Stimulated activated CD4-positive, alpha-beta T cell treated with anti-CD3 and anti-CD28 coated beads, Interleukin-2, amount 100 ng/mL, for 24 hours (primary cell): ENCODE results near the gene BTBD19.
A peak's percentile ranks its signal among the peaks of the same experiment; 100 is the strongest.
"Not testable (repeated sequence)": the region's sequence is repeated elsewhere in the genome, so short reads cannot be mapped to it uniquely, and the experiment has no call there.

Source experiments
- DNase-seq, 2 donors: peaks; one replicate each; pipeline ENCODE4 v3.0.0-alpha.2; 2020

The BTBD19 gene

GRCh38 chr1:44810101-44810761 lies 1.9 kb downstream of the BTBD19 start:
- peak; percentile 52 to 57 for DNase-seq

DNA sequence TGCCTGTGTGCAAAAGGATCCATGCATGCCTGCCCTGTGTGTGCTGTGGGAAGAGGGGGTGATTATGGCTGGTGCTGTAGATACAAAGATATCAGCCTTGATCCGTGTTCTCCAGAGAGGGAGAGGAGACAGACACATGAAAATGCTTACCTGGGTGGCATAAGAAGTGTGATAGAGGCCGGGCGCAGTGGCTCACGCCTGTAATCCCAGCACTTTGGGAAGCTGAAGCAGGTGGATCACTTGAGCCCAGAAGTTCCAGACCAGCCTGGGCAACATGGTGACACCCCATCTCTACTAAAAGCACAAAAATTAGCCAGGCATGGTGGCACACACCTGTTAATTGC lies 2.4 kb downstream of the BTBD19 start:
- DNase-seq: not testable (repeated sequence)

DNA sequence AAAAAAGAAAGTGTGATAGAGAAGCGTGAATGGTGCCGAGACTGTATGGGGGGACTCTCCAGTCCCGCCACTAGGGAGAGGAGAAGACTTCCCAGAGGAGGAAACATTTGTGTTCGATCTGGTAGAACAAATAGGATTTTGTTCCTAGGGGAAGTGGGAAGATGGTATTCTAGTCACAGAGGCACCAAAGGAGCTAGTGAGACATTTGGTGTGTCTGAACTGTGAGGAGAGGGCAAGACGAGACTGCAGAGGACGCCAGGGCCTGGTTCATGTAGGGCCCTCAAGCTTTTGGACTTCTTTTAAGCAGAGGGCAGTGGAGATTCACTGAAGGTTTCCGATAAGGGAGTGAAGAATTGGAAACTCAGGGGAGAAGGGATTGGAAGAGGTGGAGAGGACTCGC lies 2.9 kb downstream of the BTBD19 start:
- no peak for DNase-seq

GRCh38 chr1:44812822-44813543 lies 4.7 kb downstream of the BTBD19 start:
- DNase-seq: no peak

DNA sequence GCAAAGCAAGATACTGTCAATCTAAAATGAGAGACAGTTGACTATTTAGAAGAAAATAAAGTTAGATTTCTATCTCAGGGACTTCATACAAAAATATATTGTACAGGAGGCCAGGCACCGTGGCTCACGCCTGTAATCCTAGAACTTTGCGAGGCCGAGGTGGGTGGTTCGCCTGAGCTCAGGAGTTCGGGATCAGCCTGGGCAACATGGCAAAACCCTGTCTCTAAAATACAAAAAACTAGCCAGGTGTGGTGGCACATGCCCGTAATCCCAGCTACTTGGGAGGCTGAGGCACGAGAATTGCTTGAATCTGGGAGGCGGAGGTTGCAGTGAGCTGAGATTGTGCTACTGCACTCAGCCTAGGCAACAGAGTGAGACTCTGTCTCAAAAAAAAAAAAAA lies 7.6 kb downstream of the BTBD19 start:
- not testable (repeated sequence) for DNase-seq

DNA sequence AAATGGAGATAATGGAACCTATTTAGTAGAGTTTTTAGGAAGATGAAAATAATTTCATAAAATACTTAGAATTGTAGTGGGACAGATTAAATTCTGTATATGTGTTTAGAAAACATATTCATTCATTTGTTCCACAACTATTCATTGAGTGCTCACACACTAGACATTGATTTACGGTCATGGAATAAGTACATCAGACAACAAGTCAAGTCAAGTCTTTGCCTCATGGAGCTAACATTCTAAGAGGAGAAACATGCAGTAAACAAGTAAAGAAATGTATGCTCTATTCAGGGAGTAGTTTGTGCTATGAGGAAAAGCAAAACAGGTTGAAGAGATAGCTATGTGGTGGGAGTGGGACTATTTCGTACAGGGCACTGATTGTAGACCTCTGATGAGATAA lies 9.0 kb downstream of the BTBD19 start:
- DNase-seq: no peak

GRCh38 chr1:44817771-44818495 lies 9.6 kb downstream of the BTBD19 start:
- no peak for DNase-seq

DNA sequence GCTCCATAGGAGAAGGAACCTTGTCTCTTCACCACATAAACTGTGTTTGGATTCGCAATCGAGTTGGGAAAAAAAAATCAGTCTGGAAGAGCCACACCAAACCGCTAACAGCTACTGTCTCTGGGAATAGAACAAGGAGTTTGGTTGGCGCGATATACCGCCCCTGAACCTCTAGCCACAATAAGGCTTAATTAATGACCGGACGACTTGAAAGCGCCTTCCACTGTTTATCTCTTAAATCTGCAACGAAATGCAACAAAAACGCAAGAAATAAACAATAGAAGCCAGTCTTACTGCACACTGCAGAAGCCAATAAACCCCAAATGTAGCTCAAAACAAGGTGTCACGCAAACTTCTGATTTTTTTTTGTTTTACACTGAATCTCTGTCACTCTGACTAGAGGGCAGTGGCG lies 10.9 kb downstream of the BTBD19 start:
- DNase-seq: no peak

DNA sequence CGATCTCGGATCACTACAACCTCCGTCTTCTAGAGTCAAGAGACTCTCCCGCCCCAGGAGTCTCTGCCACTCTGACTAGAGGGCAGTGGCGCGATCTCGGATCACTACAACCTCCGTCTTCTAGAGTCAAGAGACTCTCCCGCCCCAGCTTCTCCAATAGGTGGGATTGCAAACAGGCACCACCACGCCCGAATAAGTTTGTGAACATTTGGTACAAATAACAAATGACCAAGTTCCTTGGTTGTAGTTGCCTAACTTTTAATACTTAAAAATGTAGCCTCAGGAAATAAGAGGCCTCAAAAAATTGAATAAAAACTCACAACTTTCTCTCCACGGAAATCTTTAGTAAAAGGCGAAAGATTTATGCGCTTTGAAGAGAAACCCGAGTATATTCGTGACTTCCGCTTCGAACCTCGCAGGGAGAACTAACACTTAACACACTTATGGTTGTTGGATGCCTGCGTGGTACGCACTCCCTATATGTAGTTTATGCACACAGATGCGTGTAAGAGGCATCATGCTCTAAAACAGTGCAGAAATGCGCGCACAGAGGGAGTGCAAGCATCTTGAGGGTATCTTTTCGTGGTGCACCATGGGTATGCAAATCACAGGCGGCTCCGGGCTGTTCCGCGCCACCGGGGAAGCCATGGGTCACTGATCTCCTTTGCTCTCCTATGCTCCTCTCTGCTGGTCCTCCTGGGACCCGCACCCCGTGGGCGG lies 11.4 kb downstream of the BTBD19 start:
- DNase-seq: peak; percentile 82 to 84

DNA sequence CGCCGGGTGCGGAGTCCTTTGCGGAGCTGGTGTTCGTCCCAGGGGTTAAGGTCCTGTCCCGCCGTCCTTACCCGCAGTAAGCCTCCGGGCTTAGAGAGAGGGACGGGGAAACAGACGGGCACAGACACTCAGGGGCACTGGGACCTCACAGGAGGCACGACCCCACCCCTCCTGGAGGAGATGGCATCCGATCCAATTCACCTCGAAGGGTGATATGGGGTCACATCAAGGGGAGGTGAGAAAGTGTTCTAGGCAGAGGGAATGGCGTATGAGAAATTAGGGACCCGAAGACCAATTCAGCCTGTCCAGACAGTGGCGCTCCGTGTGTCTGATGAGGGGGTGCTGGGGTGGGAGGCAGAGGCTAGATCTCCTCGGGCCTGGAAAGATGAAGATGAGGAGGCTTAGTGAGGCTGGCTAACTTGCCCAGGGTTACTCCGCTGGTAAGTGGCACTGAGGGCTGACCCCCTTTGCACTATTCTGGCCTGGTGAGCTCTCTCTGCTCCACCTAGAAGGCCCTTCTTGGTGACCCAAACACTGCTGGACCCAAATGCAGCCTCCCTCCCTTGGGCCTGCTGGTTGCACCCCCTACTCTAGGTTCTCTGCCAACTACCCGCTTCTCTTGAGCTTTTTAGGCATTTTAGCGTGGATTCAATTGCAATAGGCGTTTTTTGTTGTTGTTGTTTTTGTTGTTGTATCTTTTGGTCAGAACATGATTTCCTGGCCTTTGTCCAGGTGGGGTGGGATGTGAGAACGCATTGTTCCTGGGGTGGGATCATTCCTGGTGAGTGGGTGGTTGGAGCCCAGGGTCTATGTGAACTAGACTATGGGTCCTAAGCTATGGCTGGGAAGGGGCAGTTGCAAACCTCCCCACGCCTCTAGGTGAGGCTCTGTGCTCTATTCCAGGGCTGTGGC lies 12.3 kb downstream of the BTBD19 start:
- peak in 1 of 2 donors; percentile 11 for DNase-seq

DNA sequence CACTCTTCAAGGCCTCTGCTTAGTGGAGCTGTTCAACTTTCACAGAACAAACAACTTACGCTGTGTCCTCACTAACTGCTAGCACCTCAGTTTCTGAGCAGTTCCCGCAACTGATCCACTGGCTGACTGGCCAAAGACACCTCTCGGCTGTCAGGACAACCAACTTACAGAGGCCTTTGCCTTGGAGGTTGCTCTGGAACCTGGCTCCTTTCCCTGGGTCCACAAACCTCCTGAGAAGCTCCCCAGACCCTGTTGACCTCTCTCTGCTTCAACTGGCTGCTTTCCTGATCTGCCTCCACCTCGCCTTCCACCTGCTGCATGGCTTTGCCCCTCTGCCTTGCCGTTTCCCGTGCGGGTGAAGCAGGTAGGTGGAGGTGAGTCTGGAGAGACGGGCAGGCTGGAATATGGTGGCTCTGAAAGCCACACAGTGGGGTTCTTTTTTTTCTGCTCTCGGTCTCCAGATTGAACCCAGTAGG lies 13.0 kb downstream of the BTBD19 start:
- DNase-seq: no peak

DNA sequence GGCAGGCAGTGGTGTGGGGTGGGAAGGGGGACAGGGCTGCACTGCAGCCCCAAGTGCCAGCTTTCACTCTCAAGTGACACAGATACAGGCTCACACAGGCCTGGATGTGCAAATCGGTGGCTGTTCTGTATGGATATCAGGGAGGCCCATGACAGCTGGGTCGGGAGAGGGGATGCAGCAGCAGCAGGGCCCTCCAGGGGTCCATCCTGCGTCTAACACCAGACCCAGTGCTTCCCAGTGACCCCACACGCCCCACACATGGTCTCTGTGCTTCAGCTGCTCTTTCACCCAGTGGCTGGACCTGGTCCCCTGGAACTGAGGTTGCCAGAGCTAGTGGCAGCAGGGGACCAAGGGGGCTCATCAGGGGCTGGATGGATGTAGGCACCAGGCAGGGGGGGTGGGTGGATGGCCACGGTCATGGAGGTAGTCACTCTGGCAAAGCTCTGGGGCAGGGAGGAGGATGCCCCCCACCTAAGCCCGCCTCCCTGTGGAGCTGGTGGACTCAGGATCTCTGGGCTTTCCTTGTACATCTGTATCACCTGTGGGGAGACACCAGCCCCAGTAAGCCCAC lies 13.9 kb downstream of the BTBD19 start:
- no peak for DNase-seq

GRCh38 chr1:44822981-44823451 lies 14.7 kb downstream of the BTBD19 start:
- no peak for DNase-seq

DNA sequence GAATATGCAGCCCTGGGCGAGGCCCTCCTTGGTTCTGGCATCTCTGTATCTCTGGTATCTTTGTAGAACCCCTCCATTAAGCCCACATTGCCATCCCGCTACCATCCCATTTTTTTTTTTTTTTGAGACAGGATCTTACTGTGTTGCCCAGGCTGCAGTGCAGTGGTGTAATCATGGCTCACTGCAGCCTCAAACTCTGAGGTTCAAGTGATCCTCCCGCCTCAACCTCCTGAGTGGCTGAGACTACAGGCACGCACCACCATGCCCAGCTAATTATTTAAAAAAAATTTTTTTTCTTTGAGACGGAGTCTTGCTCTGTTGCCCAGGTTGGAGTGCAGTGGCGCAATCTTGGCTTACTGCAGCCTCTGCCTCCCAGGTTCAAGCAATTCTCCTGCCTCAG lies 16.1 kb downstream of the BTBD19 start:
- DNase-seq: not testable (repeated sequence)

DNA sequence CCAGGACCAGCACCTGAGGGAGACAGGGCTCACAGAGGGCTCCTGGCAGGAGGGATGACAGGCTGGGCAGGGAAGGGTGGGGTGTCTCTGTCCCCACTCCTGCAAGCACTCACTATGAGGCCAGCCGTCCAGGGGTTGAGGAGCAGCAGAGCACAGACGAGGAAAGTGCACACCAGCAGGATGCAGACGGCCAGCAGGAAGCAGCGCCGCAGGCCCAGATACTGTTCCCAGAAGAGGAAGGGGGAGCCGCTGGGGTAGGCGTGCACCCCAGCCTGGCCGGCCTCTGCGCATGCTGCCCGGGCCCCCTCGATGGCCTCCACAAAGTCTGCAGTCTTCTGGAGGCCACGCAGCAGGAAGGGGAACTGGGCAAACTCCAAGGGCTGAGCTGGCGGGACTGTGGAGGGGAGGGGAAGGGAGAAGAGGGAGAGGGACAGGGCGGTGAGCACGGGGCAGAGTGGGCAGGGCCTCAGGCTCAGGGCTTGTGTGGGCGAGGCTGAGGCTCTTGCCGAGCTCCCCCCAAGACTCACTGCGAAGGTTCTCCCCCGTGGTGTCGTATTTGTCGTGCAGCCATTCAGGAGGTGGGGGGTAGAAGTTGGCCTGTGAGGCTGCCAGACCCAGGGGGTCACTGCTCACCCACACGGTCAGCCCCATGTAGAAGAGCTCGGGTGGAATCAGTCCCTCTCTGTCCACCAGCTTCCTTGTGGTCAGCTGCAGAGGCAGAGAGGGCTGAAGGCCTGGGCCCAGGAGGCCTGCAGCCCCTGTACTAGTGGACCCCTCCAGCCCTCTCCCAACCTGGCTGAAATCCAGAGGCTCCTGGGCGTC lies 18.3 kb downstream of the BTBD19 start:
- DNase-seq: no peak

GRCh38 chr1:44827197-44828002 lies 19.1 kb downstream of the BTBD19 start:
- DNase-seq: no peak

- DNase-seq: no peak
Observed at GRCh38 chr1:44828003-44828651, 19.8 kb downstream of the BTBD19 start.

DNA sequence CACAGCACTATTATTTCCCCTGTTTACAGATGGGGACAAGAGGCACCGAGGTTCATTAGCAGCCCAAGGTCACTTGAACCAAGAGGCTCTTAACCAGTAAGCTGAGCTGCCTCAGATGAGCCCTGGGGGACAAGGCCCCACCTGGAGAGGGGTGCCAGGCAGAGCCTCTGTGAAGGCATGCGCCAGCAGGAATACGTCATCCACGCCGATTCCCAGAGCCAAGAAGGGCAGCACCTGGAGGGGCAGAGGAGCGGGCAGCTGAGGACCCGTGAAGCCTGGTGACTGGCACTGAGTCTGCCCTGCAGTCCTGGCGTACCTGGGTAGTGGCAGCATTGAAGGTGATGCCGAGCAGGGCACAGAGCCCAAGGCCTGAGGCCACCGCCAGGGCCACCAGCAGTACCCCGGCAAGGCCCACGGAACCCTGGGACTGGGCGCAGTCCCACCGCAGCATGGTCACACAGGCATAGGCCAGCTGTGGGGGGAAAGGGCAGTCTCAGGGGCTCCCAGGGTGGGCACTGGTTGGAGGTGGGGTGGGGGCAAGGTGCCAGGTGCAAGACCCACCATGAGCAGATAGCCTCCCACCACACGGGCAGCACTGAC lies 20.6 kb downstream of the BTBD19 start:
- DNase-seq: no peak
